H1 (cell line): Measurements from ENCODE around the gene FCHSD1. TPM values are rescaled to one million over a fixed set of nuclear protein-coding genes. Genes with fewer than 3 reads are reported as not detected.
A peak's percentile ranks its signal among the peaks of the same experiment; 100 is the strongest.

Experiments used
- KDM1A ChIP-seq: fragments of 200-600, 300-600 bp; sonication (generic); IDR thresholded peaks from 2 replicates; pipeline ENCODE4 v1.7.1; 2016; ENCODE audit warnings: mild to moderate bottlenecking, low read length, borderline replicate concordance
- RXRA ChIP-seq: IDR thresholded peaks from 2 replicates; pipeline ENCODE4 v1.6.1; 2011; ENCODE audit warnings: low read depth, mild to moderate bottlenecking, low read length, moderate library complexity; ENCODE audit not compliant: insufficient read depth
- polyA plus RNA-seq, 7 experiments: library from polyadenylated mRNA; depleted of rRNA in 3 of 7; stranded (reverse) in 5 of 7; unstranded in 2 of 7; fragments of >200 nt in 5 of 7; fragments of 200-250 nt in 2 of 7; gene quantifications; 1 replicate in 5 of 7; 2 replicates in 1 of 7; 4 replicates in 1 of 7; pipeline versions ENCODE4 v1.2.1 to v1.2.3, GENCODE V29; 2011 to 2013; ENCODE audit warnings: missing spikeins in 2 of 7, mixed read lengths in 2 of 7
- total RNA-seq: library from RNA; stranded (reverse); fragmentation: NEBNext Ultra II Directional; extraction: Animal tissue kit (Norgen Biotek cat#: 25700); gene quantifications from 2 replicates; pipeline ENCODE4 v1.2.1, GENCODE V29; 2021
- TF ChIP-seq, protein P1 (sequence below): fragments of 300-600 bp; sonication (generic); IDR thresholded peaks from 2 replicates; pipeline ENCODE4 v1.7.1; 2012; ENCODE audit warnings: low read length, moderate library complexity, mild to moderate bottlenecking, inconsistent platforms; ENCODE audit not compliant: insufficient replicate concordance
- TF ChIP-seq, protein P2 (sequence below): IDR thresholded peaks from 2 replicates; pipeline ENCODE4 v1.6.1; 2011; ENCODE audit warnings: low read depth, mild to moderate bottlenecking, low read length; ENCODE audit not compliant: insufficient read depth

The FCHSD1 gene
- total and polyA plus RNA-seq, 2 of the 8 experiments (the other 6 are each of a cell fraction or from before 2014, with no cell fraction given): 22.0 to 30.1 TPM

DNA sequence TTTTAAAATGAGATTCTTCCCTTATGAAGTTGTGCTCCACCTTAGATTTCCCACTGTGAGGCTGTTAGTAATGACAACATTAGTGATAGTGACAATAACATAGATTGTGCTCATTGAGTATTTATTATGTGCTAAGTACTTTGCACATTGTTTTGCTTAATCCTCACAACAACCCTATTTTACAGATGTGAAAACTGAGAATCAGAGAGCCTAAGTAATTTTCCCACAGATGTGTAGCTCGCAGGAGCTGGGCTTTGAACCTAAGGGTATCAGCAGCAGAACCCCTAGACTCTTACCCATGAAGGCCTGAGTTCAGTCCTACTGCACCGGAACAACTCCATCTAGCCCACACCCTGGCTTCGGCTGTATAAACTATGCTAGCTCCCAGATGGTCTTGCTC is 46.4 kb upstream of the FCHSD1 start (continued):
- TF ChIP-seq, protein P1, sequence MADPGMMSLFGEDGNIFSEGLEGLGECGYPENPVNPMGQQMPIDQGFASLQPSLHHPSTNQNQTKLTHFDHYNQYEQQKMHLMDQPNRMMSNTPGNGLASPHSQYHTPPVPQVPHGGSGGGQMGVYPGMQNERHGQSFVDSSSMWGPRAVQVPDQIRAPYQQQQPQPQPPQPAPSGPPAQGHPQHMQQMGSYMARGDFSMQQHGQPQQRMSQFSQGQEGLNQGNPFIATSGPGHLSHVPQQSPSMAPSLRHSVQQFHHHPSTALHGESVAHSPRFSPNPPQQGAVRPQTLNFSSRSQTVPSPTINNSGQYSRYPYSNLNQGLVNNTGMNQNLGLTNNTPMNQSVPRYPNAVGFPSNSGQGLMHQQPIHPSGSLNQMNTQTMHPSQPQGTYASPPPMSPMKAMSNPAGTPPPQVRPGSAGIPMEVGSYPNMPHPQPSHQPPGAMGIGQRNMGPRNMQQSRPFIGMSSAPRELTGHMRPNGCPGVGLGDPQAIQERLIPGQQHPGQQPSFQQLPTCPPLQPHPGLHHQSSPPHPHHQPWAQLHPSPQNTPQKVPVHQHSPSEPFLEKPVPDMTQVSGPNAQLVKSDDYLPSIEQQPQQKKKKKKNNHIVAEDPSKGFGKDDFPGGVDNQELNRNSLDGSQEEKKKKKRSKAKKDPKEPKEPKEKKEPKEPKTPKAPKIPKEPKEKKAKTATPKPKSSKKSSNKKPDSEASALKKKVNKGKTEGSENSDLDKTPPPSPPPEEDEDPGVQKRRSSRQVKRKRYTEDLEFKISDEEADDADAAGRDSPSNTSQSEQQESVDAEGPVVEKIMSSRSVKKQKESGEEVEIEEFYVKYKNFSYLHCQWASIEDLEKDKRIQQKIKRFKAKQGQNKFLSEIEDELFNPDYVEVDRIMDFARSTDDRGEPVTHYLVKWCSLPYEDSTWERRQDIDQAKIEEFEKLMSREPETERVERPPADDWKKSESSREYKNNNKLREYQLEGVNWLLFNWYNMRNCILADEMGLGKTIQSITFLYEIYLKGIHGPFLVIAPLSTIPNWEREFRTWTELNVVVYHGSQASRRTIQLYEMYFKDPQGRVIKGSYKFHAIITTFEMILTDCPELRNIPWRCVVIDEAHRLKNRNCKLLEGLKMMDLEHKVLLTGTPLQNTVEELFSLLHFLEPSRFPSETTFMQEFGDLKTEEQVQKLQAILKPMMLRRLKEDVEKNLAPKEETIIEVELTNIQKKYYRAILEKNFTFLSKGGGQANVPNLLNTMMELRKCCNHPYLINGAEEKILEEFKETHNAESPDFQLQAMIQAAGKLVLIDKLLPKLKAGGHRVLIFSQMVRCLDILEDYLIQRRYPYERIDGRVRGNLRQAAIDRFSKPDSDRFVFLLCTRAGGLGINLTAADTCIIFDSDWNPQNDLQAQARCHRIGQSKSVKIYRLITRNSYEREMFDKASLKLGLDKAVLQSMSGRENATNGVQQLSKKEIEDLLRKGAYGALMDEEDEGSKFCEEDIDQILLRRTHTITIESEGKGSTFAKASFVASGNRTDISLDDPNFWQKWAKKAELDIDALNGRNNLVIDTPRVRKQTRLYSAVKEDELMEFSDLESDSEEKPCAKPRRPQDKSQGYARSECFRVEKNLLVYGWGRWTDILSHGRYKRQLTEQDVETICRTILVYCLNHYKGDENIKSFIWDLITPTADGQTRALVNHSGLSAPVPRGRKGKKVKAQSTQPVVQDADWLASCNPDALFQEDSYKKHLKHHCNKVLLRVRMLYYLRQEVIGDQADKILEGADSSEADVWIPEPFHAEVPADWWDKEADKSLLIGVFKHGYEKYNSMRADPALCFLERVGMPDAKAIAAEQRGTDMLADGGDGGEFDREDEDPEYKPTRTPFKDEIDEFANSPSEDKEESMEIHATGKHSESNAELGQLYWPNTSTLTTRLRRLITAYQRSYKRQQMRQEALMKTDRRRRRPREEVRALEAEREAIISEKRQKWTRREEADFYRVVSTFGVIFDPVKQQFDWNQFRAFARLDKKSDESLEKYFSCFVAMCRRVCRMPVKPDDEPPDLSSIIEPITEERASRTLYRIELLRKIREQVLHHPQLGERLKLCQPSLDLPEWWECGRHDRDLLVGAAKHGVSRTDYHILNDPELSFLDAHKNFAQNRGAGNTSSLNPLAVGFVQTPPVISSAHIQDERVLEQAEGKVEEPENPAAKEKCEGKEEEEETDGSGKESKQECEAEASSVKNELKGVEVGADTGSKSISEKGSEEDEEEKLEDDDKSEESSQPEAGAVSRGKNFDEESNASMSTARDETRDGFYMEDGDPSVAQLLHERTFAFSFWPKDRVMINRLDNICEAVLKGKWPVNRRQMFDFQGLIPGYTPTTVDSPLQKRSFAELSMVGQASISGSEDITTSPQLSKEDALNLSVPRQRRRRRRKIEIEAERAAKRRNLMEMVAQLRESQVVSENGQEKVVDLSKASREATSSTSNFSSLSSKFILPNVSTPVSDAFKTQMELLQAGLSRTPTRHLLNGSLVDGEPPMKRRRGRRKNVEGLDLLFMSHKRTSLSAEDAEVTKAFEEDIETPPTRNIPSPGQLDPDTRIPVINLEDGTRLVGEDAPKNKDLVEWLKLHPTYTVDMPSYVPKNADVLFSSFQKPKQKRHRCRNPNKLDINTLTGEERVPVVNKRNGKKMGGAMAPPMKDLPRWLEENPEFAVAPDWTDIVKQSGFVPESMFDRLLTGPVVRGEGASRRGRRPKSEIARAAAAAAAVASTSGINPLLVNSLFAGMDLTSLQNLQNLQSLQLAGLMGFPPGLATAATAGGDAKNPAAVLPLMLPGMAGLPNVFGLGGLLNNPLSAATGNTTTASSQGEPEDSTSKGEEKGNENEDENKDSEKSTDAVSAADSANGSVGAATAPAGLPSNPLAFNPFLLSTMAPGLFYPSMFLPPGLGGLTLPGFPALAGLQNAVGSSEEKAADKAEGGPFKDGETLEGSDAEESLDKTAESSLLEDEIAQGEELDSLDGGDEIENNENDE: no peak
- TF ChIP-seq, protein P2, sequence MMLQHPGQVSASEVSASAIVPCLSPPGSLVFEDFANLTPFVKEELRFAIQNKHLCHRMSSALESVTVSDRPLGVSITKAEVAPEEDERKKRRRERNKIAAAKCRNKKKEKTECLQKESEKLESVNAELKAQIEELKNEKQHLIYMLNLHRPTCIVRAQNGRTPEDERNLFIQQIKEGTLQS: no peak
- TF ChIP-seq RXRA: no peak
- TF ChIP-seq KDM1A: peak; percentile 61; the same call in 1 of the 2 replicates
- TF ChIP-seq, all 59 proteins: peak for 1
